GM21576 (cell line): Measurements from ENCODE around the gene C4orf50.

ENCODE experiments used
- ATAC-seq: cut with Tn5 transposase; IDR thresholded peaks from one replicate; pipeline ENCODE4 v1.9.1; 2021; ENCODE audit warnings: mild to moderate bottlenecking, moderate library complexity; ENCODE audit not compliant: unreplicated experiment

C4orf50 gene

DNA sequence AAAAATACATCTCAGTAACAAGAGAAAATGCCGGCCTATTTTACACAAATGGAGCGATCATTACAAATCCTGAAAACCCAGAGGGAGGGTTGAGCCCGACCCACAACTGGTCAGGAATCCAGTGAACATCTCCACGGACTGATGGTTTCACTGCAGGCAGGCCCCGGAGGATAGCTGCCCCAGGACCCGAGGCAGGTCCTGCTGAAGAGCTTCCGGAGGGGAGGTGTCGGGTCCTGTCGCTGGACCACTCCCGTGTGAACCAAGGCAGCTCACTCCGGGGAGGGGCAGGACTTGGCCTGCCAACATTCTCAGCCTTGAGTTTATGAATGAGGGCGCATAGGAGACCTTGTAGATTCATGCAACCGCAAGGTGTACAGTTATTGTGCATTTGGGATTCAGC is 120.6 kb downstream of the C4orf50 start:
- no peak for ATAC-seq

DNA sequence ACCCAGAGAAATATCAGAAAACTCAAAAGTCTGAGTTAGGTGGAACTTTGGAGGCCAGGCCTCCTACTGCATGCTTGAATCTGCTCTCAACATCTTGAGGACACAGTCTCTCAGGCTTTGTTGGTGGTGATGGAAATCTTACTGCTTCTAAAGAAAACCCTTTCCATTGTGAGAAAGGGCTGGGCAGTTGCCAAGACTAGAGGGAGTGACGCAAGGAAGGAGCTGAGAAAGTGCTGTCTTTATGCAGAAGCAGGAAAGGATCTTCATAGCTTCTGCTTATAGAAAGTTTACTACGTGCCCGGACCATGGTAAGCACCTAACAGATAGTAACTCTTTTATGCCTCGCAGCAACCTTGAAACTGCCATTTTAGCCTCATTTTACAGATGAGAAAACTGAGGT is 122.9 kb downstream of the C4orf50 start:
- no peak for ATAC-seq

- no peak for ATAC-seq
Measured at GRCh38 chr4:5894266-5894665, 124.0 kb downstream of the C4orf50 start.

- ATAC-seq, result no peak
Measured at GRCh38 chr4:5893591-5893990, 124.6 kb downstream of the C4orf50 start.

DNA sequence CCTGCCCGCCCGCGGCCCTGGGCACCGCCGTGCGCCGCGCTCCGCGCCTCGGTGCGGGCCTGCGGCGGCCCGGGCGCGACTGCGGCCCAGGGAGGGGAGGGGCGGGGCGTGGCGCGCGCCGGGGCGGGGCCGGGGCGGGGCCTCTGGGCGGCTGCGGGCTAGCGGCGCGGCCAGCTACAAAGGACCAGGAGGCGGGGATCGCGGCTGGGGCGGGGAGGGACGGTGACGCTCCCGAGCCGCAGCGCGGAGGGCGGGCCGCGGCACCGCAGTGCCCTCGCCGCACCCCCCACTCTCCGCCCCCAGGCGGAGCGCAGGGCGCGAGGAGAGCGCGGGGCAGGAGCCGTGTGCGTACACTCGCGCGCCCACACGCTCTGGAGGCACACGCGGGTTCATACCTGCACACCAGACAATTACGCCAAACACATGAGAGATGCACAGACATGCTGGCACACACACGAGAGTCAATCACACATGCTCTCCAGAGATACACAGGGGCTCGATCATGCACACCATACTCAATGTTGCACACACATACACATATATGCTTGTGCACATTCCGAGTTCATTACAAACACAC is 125.1 kb downstream of the C4orf50 start, which contains the start of gene CRMP1:
Gene CRMP1 (minus strand): TSS at position 83 of the 577 bp plus-strand sequence. CDS start 117 bp downstream, outside the sequence.
- ATAC-seq, result no peak

- no peak for ATAC-seq
Measured at GRCh38 chr4:5892323-5893003, 125.8 kb downstream of the C4orf50 start.

DNA sequence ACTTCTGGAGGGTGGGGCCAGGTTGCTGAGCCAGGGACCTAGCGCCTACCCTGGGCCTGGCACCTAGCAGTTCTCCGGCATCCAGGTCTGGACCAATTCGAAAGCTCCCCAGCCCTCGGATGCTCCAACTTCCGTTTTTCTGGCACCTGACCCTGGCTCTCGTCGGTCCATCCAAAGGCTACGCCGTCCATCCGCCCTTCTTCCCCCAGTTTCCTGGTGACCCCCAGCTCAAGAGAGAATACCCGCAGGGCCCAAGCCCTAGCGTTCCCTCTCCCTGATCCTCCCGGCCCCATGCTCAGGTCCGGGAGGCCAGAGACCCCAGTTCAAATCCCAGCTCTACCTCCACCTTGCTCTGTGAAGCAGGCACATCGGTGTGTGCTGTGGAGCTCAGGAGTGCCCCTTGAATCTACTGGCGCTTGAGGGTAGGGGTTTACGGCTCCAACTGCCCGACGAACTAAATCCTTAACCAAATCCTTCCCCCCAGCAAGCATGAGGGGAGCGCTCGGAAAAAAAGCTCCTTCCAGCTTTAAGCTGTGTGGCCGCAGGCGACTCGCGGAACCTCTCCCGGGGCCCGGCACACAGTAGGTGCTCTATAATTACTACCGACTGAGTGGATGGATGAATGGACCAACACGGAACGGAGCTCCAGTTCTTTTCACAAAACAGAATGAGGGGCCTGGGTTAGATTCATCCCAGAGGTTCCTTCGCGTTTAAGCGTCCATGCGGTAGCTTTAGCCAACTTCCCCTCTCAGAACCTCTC is 126.5 kb downstream of the C4orf50 start:
- ATAC-seq, result no peak

- no peak for ATAC-seq
Measured at GRCh38 chr4:5890063-5890727, 128.0 kb downstream of the C4orf50 start.

DNA sequence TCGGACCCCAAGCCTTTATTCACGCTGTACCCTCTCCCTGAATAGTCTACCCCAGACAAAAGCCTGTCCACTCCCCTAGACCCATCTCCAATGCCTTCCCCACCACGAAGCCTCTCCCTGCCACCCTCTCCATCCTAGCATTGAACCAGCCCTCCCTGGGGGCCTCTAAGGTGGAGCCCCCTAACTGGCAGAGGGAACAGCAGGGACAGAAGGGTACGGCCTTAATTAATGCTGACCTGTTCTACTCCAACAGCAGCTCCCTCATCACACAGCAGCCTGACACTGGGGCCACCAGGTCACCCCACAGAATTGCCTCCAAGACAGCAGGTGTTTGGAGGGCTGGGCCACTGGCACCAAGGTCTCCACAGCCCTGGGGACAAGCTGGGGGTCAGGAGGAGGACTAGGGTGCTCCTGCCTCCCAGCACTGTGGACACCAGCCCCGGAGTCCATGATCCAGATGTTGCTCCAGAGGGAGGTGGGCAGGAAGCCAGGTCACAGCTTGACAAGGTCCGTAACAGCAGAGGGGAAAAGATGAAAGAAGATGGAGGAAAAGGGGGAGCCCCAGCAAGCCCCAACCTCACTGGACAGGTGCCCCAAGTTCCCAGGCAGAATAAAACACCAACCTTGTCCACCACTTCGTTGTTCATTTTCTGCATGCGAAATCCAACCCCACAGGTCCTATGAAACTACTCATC is 129.1 kb downstream of the C4orf50 start:
- ATAC-seq, result no peak

DNA sequence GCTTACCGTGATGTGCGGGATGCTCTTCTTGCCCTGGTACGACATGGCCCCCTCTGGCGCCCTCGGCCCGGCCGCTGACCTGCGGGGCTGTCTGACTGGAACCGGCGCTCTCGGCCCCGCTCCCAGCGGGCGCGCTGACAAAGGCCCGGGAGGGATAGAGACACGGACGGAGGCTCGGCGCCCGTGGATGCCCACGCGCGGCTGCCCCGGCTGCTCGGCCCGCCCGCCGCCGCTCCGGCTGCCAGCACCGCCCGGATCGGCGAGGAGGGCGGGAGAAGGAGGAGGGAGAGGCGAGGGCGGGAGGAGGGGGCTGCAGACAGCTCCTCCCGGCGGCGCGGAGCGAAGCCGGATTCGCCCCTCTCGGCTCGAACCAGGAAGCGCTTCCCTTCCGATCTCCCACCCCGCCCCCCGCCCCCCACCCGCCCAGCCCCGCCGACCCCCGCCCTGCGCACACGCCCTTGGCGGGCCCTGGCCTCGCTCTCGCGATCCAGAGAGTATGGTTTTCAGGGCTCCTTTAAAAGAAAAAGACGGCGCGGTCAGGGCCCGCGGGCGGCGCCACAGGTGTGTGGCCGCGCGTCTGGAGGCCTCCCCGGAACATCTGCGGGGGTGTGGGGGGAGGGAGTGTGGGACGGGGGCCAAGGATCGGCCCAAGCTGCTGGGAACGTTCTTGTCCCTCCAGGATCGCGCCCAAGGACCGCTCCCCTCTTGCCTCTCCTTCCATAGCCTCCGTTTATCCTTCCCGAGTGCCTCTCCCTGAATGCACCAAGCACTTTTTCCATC is 129.8 kb downstream of the C4orf50 start:
- ATAC-seq, result no peak

GRCh38 chr4:5887361-5888221 is 130.6 kb downstream of the C4orf50 start:
- ATAC-seq, result no peak

DNA sequence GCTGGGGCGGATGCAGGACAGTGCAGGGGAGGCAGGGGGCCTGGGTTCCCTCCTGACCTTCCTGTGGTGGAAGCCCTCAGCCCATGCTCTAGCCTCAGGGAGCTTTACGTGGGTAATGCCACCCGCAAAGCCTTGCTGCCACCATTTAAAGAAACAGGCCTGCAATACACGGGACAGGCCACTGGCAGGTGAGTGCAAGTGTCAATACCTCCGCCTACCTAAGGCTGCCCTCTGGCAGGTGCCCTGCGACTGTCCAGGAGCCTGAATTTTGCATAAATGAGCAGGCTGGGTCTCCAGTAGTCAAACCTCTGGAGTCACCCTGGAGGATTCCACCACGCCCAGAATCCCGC is 131.2 kb downstream of the C4orf50 start:
- ATAC-seq, result no peak

DNA sequence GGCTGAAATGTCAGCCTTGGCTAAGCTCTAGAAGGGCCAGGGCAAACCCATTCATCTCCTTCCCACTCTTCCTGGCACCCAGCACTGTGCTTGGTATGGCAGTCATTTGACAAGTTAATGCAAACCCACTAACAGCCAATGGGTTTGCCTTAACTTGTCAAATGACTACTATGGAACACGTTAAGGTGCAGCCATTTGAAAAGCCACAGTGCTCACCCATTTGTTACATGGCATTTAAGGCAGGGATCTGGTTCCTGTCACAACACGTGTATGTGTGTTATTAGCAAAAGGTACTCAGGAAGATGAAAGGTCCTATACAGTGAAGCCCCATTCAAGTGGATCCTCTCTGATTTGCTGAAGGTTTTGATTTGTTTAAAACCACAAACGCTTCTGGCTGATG is 132.5 kb downstream of the C4orf50 start:
- no peak for ATAC-seq

- no peak for ATAC-seq
Measured at GRCh38 chr4:5884796-5885195, 133.4 kb downstream of the C4orf50 start.

- ATAC-seq, result no peak
Measured at GRCh38 chr4:5883916-5884315, 134.3 kb downstream of the C4orf50 start.

- ATAC-seq, result no peak
Measured at GRCh38 chr4:5882947-5883346, 135.3 kb downstream of the C4orf50 start.

- ATAC-seq, result no peak
Measured at GRCh38 chr4:5881340-5881739, 136.9 kb downstream of the C4orf50 start.

GRCh38 chr4:5878359-5878758 is 139.9 kb downstream of the C4orf50 start:
- no peak for ATAC-seq

- ATAC-seq, result no peak
Measured at GRCh38 chr4:5877392-5877791, 140.8 kb downstream of the C4orf50 start.
